Naive B cell (primary cell): Measurements from ENCODE around the gene OR2B6. TPM values are rescaled to one million over a fixed set of nuclear protein-coding genes. Genes with fewer than 3 reads are reported as not detected.
A peak's percentile ranks its signal among the peaks of the same experiment; 100 is the strongest.

Experiments used
- ATAC-seq, 2 donors: fragments of 150-1000 bp; cut with Tn5 transposase; 2 replicates each; pipeline ENCODE4 v1.10.0; 2021; ENCODE audit warnings: low read depth in 2 of 2, mild to moderate bottlenecking in 2 of 2, moderate library complexity in 2 of 2
- DNase-seq: peaks from one replicate; pipeline ENCODE4 v3.0.0; 2022
- H3K27ac Mint-ChIP-seq, 6 donors: one replicate each; pipeline ENCODE4 v1.8.0; 2020 to 2022; ENCODE audit warnings: mild to moderate bottlenecking in 6 of 6, mixed read lengths in 6 of 6, moderate library complexity in 5 of 6, inconsistent platforms in 2 of 6
- H3K27me3 Mint-ChIP-seq, 3 donors: one replicate each; pipeline ENCODE4 v1.8.0; 2021 to 2022; ENCODE audit warnings: mixed read lengths in 3 of 3, mild to moderate bottlenecking in 1 of 3
- H3K36me3 Mint-ChIP-seq, 2 donors: one replicate each; pipeline ENCODE4 v1.8.0; 2020 to 2022; ENCODE audit warnings: mixed read lengths in 2 of 2, inconsistent platforms in 1 of 2, mild to moderate bottlenecking in 1 of 2
- H3K4me1 Mint-ChIP-seq, 3 donors: one replicate each; pipeline ENCODE4 v1.8.0; 2020 to 2022; ENCODE audit warnings: mixed read lengths in 3 of 3, inconsistent platforms in 1 of 3, mild to moderate bottlenecking in 1 of 3, moderate library complexity in 1 of 3
- H3K4me3 Mint-ChIP-seq, 8 donors: one replicate each; pipeline ENCODE4 v1.8.0; 2020 to 2022; ENCODE audit warnings: mild to moderate bottlenecking in 8 of 8, mixed read lengths in 8 of 8, moderate library complexity in 8 of 8, inconsistent platforms in 2 of 8
- H3K9me3 Mint-ChIP-seq, 7 donors: one replicate each; pipeline ENCODE4 v1.8.0; 2020 to 2022; ENCODE audit warnings: mixed read lengths in 7 of 7, mild to moderate bottlenecking in 5 of 7, inconsistent platforms in 2 of 7, moderate library complexity in 1 of 7
- polyA plus RNA-seq, 6 donors: library from polyadenylated mRNA; unstranded; fragments of 300-500 nt; fragmentation: Illumina TruSeq; gene quantifications; one replicate each; pipeline ENCODE4 v1.2.3, GENCODE V29; 2021; ENCODE audit warnings: low read depth in 6 of 6

The OR2B6 gene
- polyA plus RNA-seq, 6 donors from 2014 or later: not detected

GRCh38 chr6:27966044-27966443, 9.0 kb downstream of the OR2B6 start:
- DNase-seq: peak; percentile 35
- Mint-ChIP-seq H3K27ac (peak overlapping the region; percentile 8 to 99 (median 80)), H3K27me3 (peaks cover 0 to 11% (median 5%) of the 10 kb centered on the region in 3 donors), H3K9me3 (peaks cover 4 to 33% (median 19%) of the 10 kb centered on the region in 7 donors), H3K4me3 (peak overlapping the region in 6 of 8 donors; percentile 34 to 85 (median 56)), H3K36me3 (peaks cover 0 to 12% of the 10 kb centered on the region in 2 donors), H3K4me1 (peaks cover 20 to 39% (median 24%) of the 10 kb centered on the region in 3 donors)
- peak; percentile 97 to 99 for ATAC-seq

- Mint-ChIP-seq H3K9me3 (peaks cover 4 to 33% (median 21%) of the 10 kb centered on the region in 7 donors), H3K4me3 (peak overlapping the region in 5 of 8 donors; percentile 15 to 85 (median 71)), H3K4me1 (peaks cover 20 to 39% (median 24%) of the 10 kb centered on the region in 3 donors), H3K36me3 (peaks cover 0 to 12% of the 10 kb centered on the region in 2 donors), H3K27ac (peak overlapping the region in 3 of 6 donors; percentile 29 to 83 (median 66)), H3K27me3 (peaks cover 0 to 11% (median 5%) of the 10 kb centered on the region in 3 donors)
- DNase-seq (no peak), ATAC-seq (no peak)
Measured at GRCh38 chr6:27966816-27967426, 9.9 kb downstream of the OR2B6 start.

- Mint-ChIP-seq H3K9me3 (peaks cover 0 to 33% (median 11%) of the 10 kb centered on the region in 7 donors), H3K4me3 (no peak overlapping the region), H3K36me3 (no peaks in the 10 kb centered on the region), H3K27ac (no peak overlapping the region), H3K4me1 (peaks cover 13 to 30% (median 18%) of the 10 kb centered on the region in 3 donors), H3K27me3 (peaks cover 0 to 13% (median 9%) of the 10 kb centered on the region in 3 donors)
- no peak for DNase-seq
- ATAC-seq: no peak
Measured at GRCh38 chr6:27970444-27970843, 13.4 kb downstream of the OR2B6 start.

- H3K4me1 Mint-ChIP-seq: peaks cover 0 to 12% (median 3%) of the 10 kb centered on the region in 3 donors
- peaks cover 5 to 17% (median 16%) of the 10 kb centered on the region in 3 donors for H3K27me3 Mint-ChIP-seq
- H3K36me3 Mint-ChIP-seq: no peaks in the 10 kb centered on the region
- ATAC-seq (no peak), DNase-seq (no peak)
- no peak overlapping the region for H3K27ac Mint-ChIP-seq
- H3K9me3 Mint-ChIP-seq: peaks cover 0 to 17% (median 8%) of the 10 kb centered on the region in 7 donors
- no peak overlapping the region for H3K4me3 Mint-ChIP-seq
Measured at GRCh38 chr6:27972750-27973149, 15.7 kb downstream of the OR2B6 start.

- Mint-ChIP-seq H3K27ac (no peak overlapping the region), H3K9me3 (no peaks in the 10 kb centered on the region), H3K36me3 (no peaks in the 10 kb centered on the region), H3K27me3 (peaks cover 8 to 17% (median 15%) of the 10 kb centered on the region in 3 donors), H3K4me1 (peaks cover 0 to 10% (median 3%) of the 10 kb centered on the region in 3 donors), H3K4me3 (no peak overlapping the region)
- no peak for DNase-seq
- no peak for ATAC-seq
Measured at GRCh38 chr6:27977387-27977786, 20.3 kb downstream of the OR2B6 start.

- DNase-seq (no peak), ATAC-seq (no peak)
- no peaks in the 10 kb centered on the region for H3K36me3 Mint-ChIP-seq
- no peaks in the 10 kb centered on the region for H3K9me3 Mint-ChIP-seq
- no peak overlapping the region for H3K4me3 Mint-ChIP-seq
- peaks cover 0 to 10% (median 3%) of the 10 kb centered on the region in 3 donors for H3K4me1 Mint-ChIP-seq
- H3K27ac Mint-ChIP-seq: no peak overlapping the region
- peaks cover 8 to 17% (median 15%) of the 10 kb centered on the region in 3 donors for H3K27me3 Mint-ChIP-seq
Measured at GRCh38 chr6:27978705-27979104, 21.7 kb downstream of the OR2B6 start.

GRCh38 chr6:27980111-27980510, 23.1 kb downstream of the OR2B6 start:
- Mint-ChIP-seq H3K4me3 (no peak overlapping the region), H3K27me3 (peaks cover 8 to 18% (median 10%) of the 10 kb centered on the region in 3 donors), H3K27ac (no peak overlapping the region), H3K4me1 (peaks cover 0 to 7% (median 3%) of the 10 kb centered on the region in 3 donors), H3K36me3 (no peaks in the 10 kb centered on the region), H3K9me3 (no peaks in the 10 kb centered on the region)
- ATAC-seq: no peak
- DNase-seq: no peak

GRCh38 chr6:27986928-27987725, 30.1 kb downstream of the OR2B6 start:
- no peaks in the 10 kb centered on the region for H3K9me3 Mint-ChIP-seq
- H3K27me3 Mint-ChIP-seq: peaks cover 22 to 37% (median 29%) of the 10 kb centered on the region in 3 donors
- no peak overlapping the region for H3K4me3 Mint-ChIP-seq
- DNase-seq (no peak), ATAC-seq (no peak)
- H3K4me1 Mint-ChIP-seq: no peaks in the 10 kb centered on the region
- no peak overlapping the region for H3K27ac Mint-ChIP-seq
- H3K36me3 Mint-ChIP-seq: no peaks in the 10 kb centered on the region

- H3K27me3 Mint-ChIP-seq: peaks cover 30 to 35% (median 31%) of the 10 kb centered on the region in 3 donors
- H3K27ac Mint-ChIP-seq: no peak overlapping the region
- no peak for DNase-seq
- H3K9me3 Mint-ChIP-seq: no peaks in the 10 kb centered on the region
- no peak for ATAC-seq
- H3K36me3 Mint-ChIP-seq: no peaks in the 10 kb centered on the region
- no peaks in the 10 kb centered on the region for H3K4me1 Mint-ChIP-seq
- no peak overlapping the region for H3K4me3 Mint-ChIP-seq
Measured at GRCh38 chr6:27994616-27995015, 37.6 kb downstream of the OR2B6 start.

GRCh38 chr6:28000351-28001045, 43.5 kb downstream of the OR2B6 start:
- Mint-ChIP-seq H3K4me3 (no peak overlapping the region), H3K27ac (no peak overlapping the region), H3K36me3 (peaks cover 4 to 7% of the 10 kb centered on the region in 2 donors), H3K4me1 (peaks cover 0 to 12% (median 6%) of the 10 kb centered on the region in 3 donors), H3K27me3 (peaks cover under 1 to 36% (median 18%) of the 10 kb centered on the region in 3 donors), H3K9me3 (peaks cover 0 to 1% (median 0%) of the 10 kb centered on the region in 7 donors)
- ATAC-seq (no peak), DNase-seq (no peak)

- peaks cover 4 to 7% of the 10 kb centered on the region in 2 donors for H3K36me3 Mint-ChIP-seq
- ATAC-seq (no peak), DNase-seq (no peak)
- peak overlapping the region in 1 of 6 donors; percentile 54 for H3K27ac Mint-ChIP-seq
- peaks cover 3 to 34% (median 12%) of the 10 kb centered on the region in 3 donors for H3K27me3 Mint-ChIP-seq
- H3K4me1 Mint-ChIP-seq: peaks cover 0 to 19% (median 7%) of the 10 kb centered on the region in 3 donors
- peaks cover 0 to 1% (median 0%) of the 10 kb centered on the region in 7 donors for H3K9me3 Mint-ChIP-seq
- H3K4me3 Mint-ChIP-seq: no peak overlapping the region
Measured at GRCh38 chr6:28001351-28001750, 44.3 kb downstream of the OR2B6 start.

GRCh38 chr6:28001751-28002150, 44.7 kb downstream of the OR2B6 start:
- peaks cover 4 to 7% of the 10 kb centered on the region in 2 donors for H3K36me3 Mint-ChIP-seq
- H3K27me3 Mint-ChIP-seq: peaks cover 3 to 30% (median 12%) of the 10 kb centered on the region in 3 donors
- H3K9me3 Mint-ChIP-seq: peaks cover 0 to 1% (median 0%) of the 10 kb centered on the region in 7 donors
- peak overlapping the region in 1 of 8 donors; percentile 37 for H3K4me3 Mint-ChIP-seq
- H3K27ac Mint-ChIP-seq: no peak overlapping the region
- DNase-seq: no peak
- H3K4me1 Mint-ChIP-seq: peaks cover 0 to 19% (median 7%) of the 10 kb centered on the region in 3 donors
- ATAC-seq: no peak

- ATAC-seq: no peak
- H3K27ac Mint-ChIP-seq: no peak overlapping the region
- H3K4me3 Mint-ChIP-seq: no peak overlapping the region
- H3K4me1 Mint-ChIP-seq: peaks cover 0 to 19% (median 7%) of the 10 kb centered on the region in 3 donors
- DNase-seq: no peak
- H3K9me3 Mint-ChIP-seq: peaks cover 0 to 1% (median 0%) of the 10 kb centered on the region in 7 donors
- H3K27me3 Mint-ChIP-seq: peaks cover 3 to 29% (median 12%) of the 10 kb centered on the region in 3 donors
- peaks cover 4 to 7% of the 10 kb centered on the region in 2 donors for H3K36me3 Mint-ChIP-seq
Measured at GRCh38 chr6:28002161-28002560, 45.1 kb downstream of the OR2B6 start.
